NOMO-1 (cell line): ENCODE measurements around the gene TMEM252.

Experiments used
- DNase-seq, 2 experiments: peaks; one replicate each; lab custom pipeline; 2025; ENCODE audit not compliant: unreplicated experiment in 2 of 2; lab: John Stamatoyannopoulos, UW

Gene TMEM252

DNA sequence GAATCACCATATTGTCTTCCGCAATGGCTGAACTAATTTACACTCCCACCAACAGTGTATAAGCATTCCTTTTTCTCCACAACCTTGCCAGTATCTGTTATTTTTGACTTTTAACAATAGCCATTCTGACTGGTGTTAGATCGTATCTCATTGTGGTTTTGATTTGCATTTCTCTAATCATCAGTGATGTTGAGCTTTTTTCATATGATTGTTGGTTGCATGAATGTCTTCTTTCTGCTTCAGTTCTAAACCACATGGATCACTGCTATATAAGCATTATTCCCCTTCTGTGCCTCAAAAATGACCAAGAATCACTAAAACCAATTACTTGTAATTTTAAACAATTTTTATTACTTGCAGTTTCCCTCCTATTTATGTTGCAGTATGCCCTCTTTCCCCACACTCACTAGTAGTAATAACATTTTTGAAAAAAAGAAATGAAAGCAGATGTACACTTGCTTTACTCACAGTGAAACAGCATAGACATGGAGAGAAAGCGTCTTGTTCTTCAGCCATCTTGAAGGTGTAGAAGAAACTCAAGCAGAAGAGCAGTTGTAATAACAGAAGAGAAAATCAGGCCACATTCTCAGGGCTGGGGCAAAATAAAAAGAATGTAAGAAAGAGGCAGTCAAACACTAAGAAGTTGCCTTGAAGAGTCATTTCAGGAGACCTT, 4.5 kb upstream of the TMEM252 start:
- no peak for DNase-seq

DNA sequence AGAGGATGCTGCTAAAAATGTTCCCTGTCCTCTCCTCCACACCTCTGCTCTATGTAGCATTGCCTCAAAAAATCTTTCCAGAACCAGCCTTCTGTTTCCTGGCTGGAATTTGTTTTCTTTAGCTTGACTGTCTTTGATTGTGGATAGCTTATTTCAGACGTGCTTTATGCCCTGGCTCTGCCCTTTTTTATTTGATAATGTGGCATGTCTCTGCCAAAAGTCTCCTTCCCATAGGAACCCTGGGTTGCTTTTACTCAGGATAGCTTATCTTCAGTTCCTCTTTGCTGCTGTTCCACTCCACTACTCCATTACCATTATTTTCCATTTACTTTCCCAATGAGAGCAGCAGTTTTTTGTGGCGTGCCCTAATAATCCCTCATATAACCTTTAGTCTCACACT, 885 bp upstream of the TMEM252 start:
- no peak for DNase-seq

GRCh38 chr9:68538200-68538599, 2.5 kb downstream of the TMEM252 start:
- no peak for DNase-seq

DNA sequence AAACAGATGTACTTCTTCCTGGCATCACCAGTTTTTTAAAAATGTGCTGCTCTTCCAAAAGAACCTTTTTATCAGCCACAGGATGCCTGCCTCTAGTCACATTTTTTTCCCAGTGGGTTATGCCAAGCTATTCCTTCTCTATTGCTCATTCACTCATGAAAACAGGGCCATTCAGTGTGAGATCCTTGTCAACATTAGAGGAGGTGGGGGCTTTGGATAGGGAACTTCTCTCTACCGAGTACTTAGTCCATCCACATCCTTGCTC, 3.1 kb downstream of the TMEM252 start:
- no peak for DNase-seq

DNA sequence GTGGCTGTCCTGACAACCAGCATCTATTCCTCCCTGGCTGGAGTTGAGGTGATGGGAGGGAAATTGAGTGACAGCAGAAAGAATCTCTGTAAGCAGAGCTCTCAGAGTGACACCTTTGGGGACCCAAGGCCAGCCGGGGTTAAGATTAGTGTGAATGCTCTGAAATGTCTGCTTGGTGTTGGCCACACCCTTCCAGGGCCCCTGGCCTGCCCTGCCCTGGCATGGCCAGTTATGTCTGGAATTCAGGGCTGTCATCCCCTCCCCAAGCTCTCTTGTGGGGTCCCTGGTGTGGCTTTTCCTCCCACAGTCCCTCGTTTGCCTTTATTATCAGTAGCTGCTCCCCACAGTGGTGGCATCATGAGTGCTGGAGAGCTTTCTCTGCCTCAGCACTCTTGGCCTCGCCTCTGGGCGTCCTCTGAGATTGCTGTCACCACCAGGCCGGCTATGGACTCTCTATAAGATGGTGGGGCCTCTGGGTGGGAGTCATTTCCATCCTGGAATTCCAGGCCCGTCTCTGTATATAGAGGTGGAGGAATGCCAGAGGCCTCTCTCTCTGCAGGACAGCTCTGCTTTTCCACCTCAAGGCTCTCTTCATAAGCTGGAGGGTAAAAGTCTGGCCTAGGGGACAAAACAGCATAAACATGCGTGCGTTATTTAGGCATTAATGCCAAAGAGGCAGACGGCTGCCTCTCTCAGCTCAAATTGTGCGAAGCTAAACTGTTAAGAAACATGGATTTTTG, 3.6 kb downstream of the TMEM252 start:
- no peak for DNase-seq

DNA sequence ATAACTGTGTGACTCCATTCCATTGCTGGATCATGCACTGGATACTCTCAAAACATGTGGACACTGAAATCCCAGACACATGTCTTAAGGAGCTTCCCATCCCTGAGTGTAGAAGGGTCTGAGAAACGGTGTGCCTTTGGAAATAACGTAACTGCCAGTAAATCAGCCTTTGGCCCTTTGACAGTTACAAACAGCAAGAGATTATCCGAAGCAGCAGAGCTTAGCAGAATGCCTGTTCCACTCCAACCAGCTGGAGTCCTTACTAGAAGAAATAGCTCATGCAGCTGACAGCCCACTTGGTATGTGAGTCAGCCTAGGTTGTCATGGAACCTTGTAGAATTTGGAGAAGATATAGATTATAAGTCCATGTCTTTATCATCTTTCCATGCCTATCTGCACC, 7.0 kb downstream of the TMEM252 start:
- no peak for DNase-seq

DNA sequence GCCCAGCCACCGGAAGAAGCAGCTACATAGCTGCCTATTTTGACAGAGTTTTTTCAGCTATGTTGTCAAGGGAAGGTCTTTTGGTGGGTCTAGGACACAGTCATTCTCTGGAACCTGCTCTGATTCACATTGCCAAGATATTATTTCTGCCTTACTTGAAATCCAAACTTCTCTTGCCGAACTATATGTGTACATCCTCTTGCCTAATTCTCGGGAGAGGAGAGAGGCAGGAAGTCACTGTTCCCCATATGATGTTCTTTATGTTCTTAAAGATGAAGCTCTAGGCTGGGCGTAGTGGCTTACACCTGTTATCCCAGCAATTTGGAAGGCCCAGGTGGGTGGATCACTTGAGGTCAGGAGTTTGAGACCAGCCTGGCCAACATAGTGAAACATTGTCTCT, 8.6 kb downstream of the TMEM252 start:
- DNase-seq = no peak

DNA sequence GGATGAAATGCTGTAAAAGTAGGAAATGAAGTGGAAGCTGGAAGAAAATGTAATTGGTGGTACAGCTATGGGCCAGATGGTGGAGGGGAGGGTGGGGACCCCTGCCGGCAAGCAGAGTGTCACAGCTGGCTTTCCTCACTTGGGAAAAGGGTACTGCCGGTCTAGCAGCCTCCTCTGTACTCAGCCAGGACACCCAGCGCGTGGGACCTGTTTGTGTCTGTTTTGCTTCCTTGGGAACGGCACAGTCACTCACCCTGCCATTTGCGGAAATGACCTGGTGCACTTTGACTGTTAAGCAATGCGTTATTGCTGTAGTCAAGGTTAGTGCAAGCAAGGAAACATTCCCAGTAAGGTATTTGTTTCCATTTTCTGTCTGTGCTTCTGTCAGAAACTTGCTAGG, 10.1 kb downstream of the TMEM252 start:
- DNase-seq = no peak

GRCh38 chr9:68523367-68523936, 17.2 kb downstream of the TMEM252 start:
- DNase-seq = no peak

DNA sequence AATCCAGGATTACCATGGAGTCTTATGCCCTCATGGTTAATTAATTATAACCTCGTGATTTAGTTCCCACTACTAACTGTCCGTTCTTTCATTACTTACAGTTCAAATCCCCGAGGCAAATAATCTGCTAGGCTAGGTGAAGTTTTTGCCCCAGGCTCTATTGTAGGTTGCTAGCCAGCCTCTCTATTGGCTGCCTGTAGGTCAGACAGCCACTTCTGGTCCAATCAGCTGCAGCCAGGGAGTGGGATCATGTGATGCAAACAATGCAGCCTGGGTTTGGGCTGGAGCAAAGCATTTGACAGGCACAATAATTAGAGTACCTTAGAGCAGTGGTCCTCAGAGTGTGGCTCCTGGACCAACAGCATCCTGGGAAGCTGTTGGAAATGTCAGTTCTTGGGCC, 17.7 kb downstream of the TMEM252 start:
- no peak for DNase-seq

GRCh38 chr9:68522131-68522530, 18.6 kb downstream of the TMEM252 start:
- peak; percentile 31 to 56 for DNase-seq

DNA sequence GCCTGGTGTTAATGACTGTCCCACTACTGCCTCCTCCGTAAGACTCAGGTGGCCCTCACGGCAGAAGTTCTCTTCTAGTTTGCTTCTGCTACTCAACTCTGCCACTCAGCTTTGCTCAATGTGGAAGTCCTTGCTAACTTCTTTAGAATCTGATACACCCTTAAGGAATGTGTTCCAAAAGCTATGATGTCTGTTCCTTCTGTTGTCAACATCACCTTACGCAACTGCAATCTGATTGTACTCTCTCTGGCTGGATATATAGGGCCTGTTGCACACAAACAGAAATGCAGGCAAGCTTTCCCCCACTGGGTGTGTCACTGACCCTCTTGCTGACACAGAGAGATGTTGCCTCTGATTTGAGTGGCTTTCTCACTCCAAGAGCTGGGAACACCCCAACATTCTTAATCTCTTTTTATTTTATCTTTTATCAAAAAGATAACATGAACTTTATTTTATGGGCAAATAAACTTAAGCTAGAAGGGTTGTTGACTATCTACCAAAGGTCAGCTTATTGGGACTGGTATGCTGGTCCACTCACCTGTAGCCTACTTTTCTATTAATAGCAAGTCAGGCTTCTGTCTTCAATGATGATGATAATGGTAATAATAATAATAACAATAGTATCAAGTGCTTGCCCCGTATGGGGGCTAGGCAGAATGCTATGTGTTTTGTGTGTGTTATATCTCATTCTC, 25.2 kb downstream of the TMEM252 start:
- no peak for DNase-seq

DNA sequence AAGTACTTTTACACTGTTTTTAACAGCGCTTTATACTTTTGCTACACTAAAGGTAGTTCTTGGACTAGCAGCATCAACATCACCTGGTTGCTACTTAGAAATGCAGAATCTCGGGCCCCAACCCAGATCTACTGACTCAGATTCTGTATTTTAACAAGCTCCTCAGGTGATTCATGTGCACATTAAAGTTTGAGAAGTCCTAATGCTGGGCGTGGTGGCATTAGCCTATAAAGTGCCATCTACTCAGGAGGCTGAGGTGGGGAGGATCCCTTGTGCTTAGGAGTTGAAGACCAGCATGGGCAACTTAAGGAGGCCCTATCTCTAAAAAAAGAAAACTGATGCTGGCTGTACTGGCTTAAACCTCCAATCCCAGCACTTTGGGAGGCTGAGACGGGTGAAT, 26.7 kb downstream of the TMEM252 start:
- no peak for DNase-seq

DNA sequence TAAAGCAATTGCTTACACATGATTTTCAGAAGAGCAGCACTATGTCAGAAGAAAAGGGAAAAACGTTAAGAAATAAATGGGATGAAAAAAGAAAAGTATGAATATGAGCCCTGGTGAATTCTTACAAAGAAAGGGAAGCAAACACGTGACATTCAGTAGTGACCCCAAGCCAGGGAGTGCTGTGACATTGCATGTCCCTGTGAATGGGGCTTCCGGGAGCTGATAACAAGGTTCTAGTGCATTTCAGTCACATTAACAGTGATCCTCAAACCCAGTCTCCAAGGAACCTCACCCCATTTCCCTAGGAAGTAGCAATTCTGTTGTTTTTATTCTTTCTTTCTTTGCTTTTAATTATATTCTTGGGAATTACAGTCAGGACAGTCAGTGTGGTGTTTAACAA, 27.3 kb downstream of the TMEM252 start:
- DNase-seq = no peak

DNA sequence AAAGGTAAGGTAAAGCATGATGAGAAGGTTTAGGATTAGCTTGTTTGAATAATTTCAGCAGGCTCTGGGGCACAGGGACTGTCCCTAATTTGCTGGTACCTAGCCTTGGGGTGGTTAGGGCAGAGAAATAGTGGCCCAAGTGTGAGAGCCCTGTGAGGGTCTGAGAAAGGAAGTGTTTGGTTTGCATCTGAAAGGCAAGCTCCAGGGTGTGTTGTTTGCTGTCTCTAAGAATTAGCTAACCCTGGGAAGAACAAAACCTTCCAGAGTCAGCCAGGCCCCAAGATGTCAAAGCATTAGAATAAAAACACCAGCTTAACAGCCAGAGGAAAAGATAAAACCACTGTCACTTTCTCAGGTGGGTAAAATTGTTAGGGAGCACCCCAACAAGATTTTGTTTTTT, 31.0 kb downstream of the TMEM252 start:
- no peak for DNase-seq

DNA sequence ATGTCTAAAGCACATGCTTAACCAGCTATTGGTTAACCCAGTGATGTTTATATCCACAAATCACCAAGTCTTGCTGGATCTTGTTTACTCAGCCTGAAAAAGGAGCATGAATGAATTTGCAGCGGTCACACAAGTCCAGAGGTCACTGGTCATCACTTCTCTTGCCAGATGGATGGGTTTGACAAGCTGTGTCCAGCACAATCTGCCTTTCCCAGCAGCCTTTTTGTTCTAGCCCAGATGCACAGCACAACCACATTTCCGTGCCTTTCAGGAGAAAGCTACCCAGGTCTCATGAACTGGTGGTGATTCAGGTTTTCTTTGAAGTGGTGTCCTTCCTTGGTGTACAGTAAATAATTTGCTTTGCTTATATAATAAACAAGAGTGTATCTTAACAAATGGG, 32.1 kb downstream of the TMEM252 start:
- no peak for DNase-seq

- DNase-seq = no peak
These were observed 32.9 kb downstream of the TMEM252 start for GRCh38 chr9:68507806-68508145.

GRCh38 chr9:68507130-68507805, 33.4 kb downstream of the TMEM252 start:
- DNase-seq = peak in 1 of 2 experiments; percentile 19

- no peak for DNase-seq
These were observed 34.1 kb downstream of the TMEM252 start for GRCh38 chr9:68506551-68506950.

- DNase-seq = peak; percentile 6 to 22
These were observed 34.8 kb downstream of the TMEM252 start for GRCh38 chr9:68505681-68506409.

GRCh38 chr9:68502279-68502678, 38.4 kb downstream of the TMEM252 start:
- DNase-seq = no peak
